GM12878 (cell line): ENCODE results near the gene GMPPA. TPM values are rescaled to one million over a fixed set of nuclear protein-coding genes. Genes with fewer than 3 reads are reported as not detected.

Experiments
- ATAC-seq: fragments of 200-7000 bp; cut with Tn5 transposase; 3 replicates; pipeline ENCODE4 v1.9.1; 2020; ENCODE audit warnings: mild to moderate bottlenecking, moderate library complexity
- BruUV-seq: library from RNA; stranded (reverse); fragments of 400-500 nt; replicated peaks from 2 replicates; lab custom pipeline; 2021; lab: Mats Ljungman, UMichigan
- CTCF ChIA-PET: fragments of 300-600 bp; sonication (Branson Sonifier 250); formaldehyde crosslinking; extraction: SDS; loops from one replicate; lab custom pipeline; 2021; ENCODE audit warnings: inconsistent platforms; lab: Yijun Ruan, JAX
- POLR2A ChIA-PET: fragments of 350-600 bp; formaldehyde crosslinking; extraction: SDS; loops from one replicate; lab custom pipeline; 2021; ENCODE audit warnings: inconsistent platforms; lab: Charles Lee
- RAD21 ChIA-PET: fragments of 300-600 bp; sonication (Branson Sonifier 250); formaldehyde crosslinking; loops from one replicate; lab custom pipeline; 2023; ENCODE audit warnings: antibody characterized with exemption; ENCODE audit not compliant: unreplicated experiment; lab: Charles Lee
- SMC1A ChIA-PET: fragments of 300-600 bp; sonication (Branson Sonifier 250); formaldehyde crosslinking; loops from one replicate; lab custom pipeline; 2023; ENCODE audit not compliant: unreplicated experiment, uncharacterized antibody; lab: Charles Lee
- DNase-seq: peaks from one replicate; pipeline ENCODE4 v3.0.0-alpha.2; 2011; ENCODE audit warnings: low read depth, low spot score
- FAIRE-seq: peaks from 3 replicates; lab custom pipeline; 2011; peaks lifted over from hg19 to GRCh38; lab: Jason Lieb, UNC
- H2AFZ ChIP-seq: 2 replicates; pipeline ENCODE4 v1.6.0; 2011; ENCODE audit warnings: low read depth, low read length, control low read depth; ENCODE audit not compliant: control insufficient read depth
- H3K27ac ChIP-seq: 2 replicates; pipeline ENCODE4 v1.5.1; 2011; ENCODE audit warnings: control low read depth; ENCODE audit not compliant: control insufficient read depth, insufficient read depth
- H3K27me3 ChIP-seq, 2 experiments: replicated peaks in 1 of 2; 2 replicates each; pipeline versions ENCODE4 v1.6.0 to v1.6.1; 2011; ENCODE audit warnings: low read length in 1 of 2; ENCODE audit not compliant: control insufficient read depth in 2 of 2, insufficient read depth in 2 of 2
- H3K36me3 ChIP-seq, 2 experiments: 2 replicates each; pipeline ENCODE4 v1.5.1; 2011; ENCODE audit warnings: low read length in 1 of 2; ENCODE audit not compliant: control insufficient read depth in 2 of 2, insufficient read depth in 2 of 2
- H3K4me1 ChIP-seq: 2 replicates; pipeline ENCODE4 v1.6.1; 2011; ENCODE audit warnings: mild to moderate bottlenecking, low read length, moderate library complexity, mixed read lengths; ENCODE audit not compliant: control insufficient read depth, insufficient read depth
- H3K4me2 ChIP-seq: 2 replicates; pipeline ENCODE4 v1.6.0; 2011; ENCODE audit warnings: control low read depth; ENCODE audit not compliant: control insufficient read depth, insufficient read depth
- H3K4me3 ChIP-seq: fragments of 200-600 bp; sonication (generic); 2 replicates; pipeline ENCODE4 v1.5.1; 2016
- H3K79me2 ChIP-seq: 2 replicates; pipeline ENCODE4 v1.6.0; 2011; ENCODE audit warnings: low read length; ENCODE audit not compliant: control insufficient read depth, insufficient read depth
- H3K9ac ChIP-seq: 2 replicates; pipeline ENCODE4 v1.8.0; 2011; ENCODE audit warnings: low read length, control low read depth, mixed read lengths; ENCODE audit not compliant: control insufficient read depth, insufficient read depth
- H3K9me3 ChIP-seq: replicated peaks from 3 replicates; pipeline ENCODE4 v1.5.1; 2011; ENCODE audit warnings: mild to moderate bottlenecking, low read length; ENCODE audit not compliant: control insufficient read depth, insufficient read depth
- H4K20me1 ChIP-seq: 2 replicates; pipeline ENCODE4 v1.6.0; 2011; ENCODE audit not compliant: control insufficient read depth, insufficient read depth
- NBN ChIP-seq: fragments of 450-650 bp; IDR thresholded peaks from 2 replicates; pipeline ENCODE4 v1.6.1; 2016
- SUZ12 ChIP-seq: fragments of 200-600 bp; sonication (generic); IDR thresholded peaks from one replicate; pipeline ENCODE4 v1.6.1; 2018; ENCODE audit warnings: antibody characterized with exemption, mild to moderate bottlenecking; ENCODE audit not compliant: unreplicated experiment
- ZNF592 ChIP-seq: fragments of 450-650 bp; IDR thresholded peaks from 2 replicates; pipeline ENCODE4 v1.6.1; 2017; ENCODE audit warnings: mild to moderate bottlenecking, moderate library complexity
- WGBS: methylation state at CpG from one replicate; pipeline ENCODE4 v1.1.6; 2016; ENCODE audit warnings: low lambda C conversion rate; ENCODE audit not compliant: insufficient replicate concordance, insufficient coverage; ENCODE audit errors: missing lambda C conversion rate; 5-methylcytosine and 5-hydroxymethylcytosine counted together
- in situ Hi-C: fragments of 300-500 bp; cut with MboI; formaldehyde crosslinking; loops from 9 replicates; pipeline ENCODE4 v1.14.3; 2018; ENCODE audit warnings: mixed read lengths
- intact Hi-C: fragments of 100-400 bp; cut with micrococcal nuclease; formaldehyde crosslinking; loops from one replicate; pipeline ENCODE4 v1.14.2; 2022; ENCODE audit not compliant: unreplicated experiment
- polyA plus RNA-seq, 11 experiments: library from polyadenylated mRNA; depleted of rRNA in 4 of 11; unstranded in 6 of 11; stranded (reverse) in 5 of 11; fragments of >200 nt; fragmentation: Nextera tagmentation in 4 of 11; fragmentation: Illumina TruSeq in 1 of 11; extraction: Ambion mirVana in 4 of 11; extraction: Trizol in 1 of 11; gene quantifications; 1 replicate in 1 of 11; 2 replicates in 10 of 11; pipeline versions ENCODE4 v1.2.1 to v1.2.3, GENCODE V29; 2011 to 2016; ENCODE audit warnings: inconsistent platforms in 2 of 11, missing spikeins in 2 of 11, low read depth in 1 of 11
- total RNA-seq, 4 experiments: library from RNA; depleted of rRNA in 3 of 4; stranded (reverse); fragments of >200 nt in 3 of 4; fragmentation: Illumina TruSeq in 1 of 4; extraction: Trizol in 1 of 4; gene quantifications; 2 replicates each; pipeline versions ENCODE4 v1.2.1 to v1.2.3, GENCODE V29; 2013 to 2021
- TF ChIP-seq, protein P1 (sequence below): IDR thresholded peaks from 2 replicates; pipeline ENCODE4 v1.6.1; 2011; ENCODE audit warnings: low read depth, low read length, improper control_type of control experiment, borderline replicate concordance
- TF ChIP-seq, protein P2 (sequence below): IDR thresholded peaks from 2 replicates; pipeline ENCODE4 v1.6.1; 2012; ENCODE audit warnings: low read depth, low read length, improper control_type of control experiment

GMPPA gene
- total and polyA plus RNA-seq, 10 of the 15 experiments (the other 5 are each of a cell fraction or from before 2014, with no cell fraction given), result 1.9 to 83.2 (median 45.0) TPM

DNA sequence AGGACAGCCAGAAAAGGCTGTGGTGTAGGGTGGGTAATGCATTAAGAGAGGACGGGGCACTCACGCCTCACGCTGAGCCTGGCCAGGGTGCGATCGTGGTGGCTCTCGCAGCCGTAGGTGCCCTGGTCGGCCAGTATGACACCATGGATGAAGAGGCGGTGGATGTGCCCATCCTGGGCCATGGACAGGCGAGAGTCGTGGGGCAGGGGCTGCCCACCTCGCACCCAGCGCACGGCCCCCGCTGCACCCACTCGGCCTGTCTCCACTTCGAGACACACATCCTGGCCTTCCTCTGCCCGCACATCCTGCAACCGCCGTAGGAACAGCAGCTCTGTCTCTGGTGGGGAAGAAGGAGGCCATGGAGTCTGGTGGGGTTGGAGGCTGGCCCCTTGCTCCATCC lies 57.3 kb downstream of the GMPPA start:
- Histone ChIP-seq H3K9ac (no peak overlapping the region), H3K36me3 (no peaks in the 10 kb centered on the region), H3K4me2 (no peak overlapping the region), H4K20me1 (no peaks in the 10 kb centered on the region), H2AFZ (no peak overlapping the region), H3K4me1 (no peaks in the 10 kb centered on the region; the same call in 1 of the 2 replicates), H3K27me3 (peaks cover under 1 to 4% of the 10 kb centered on the region in 2 experiments), H3K9me3 (no peaks in the 10 kb centered on the region; the same call in 2 of the 3 replicates), H3K4me3 (no peak overlapping the region), H3K79me2 (no peaks in the 10 kb centered on the region), H3K27ac (no peak overlapping the region)
- ChIA-PET SMC1A (no interaction called here), RAD21 (no interaction called here), POLR2A (no interaction called here), CTCF (no interaction called here)
- in situ Hi-C loops, result no loop called here
- 70% methylated on average over 20 of the region's 20 CpGs for WGBS
- TF ChIP-seq SUZ12, result no peak
- TF ChIP-seq ZNF592, result no peak
- no peak for TF ChIP-seq NBN
- TF ChIP-seq, protein P1, sequence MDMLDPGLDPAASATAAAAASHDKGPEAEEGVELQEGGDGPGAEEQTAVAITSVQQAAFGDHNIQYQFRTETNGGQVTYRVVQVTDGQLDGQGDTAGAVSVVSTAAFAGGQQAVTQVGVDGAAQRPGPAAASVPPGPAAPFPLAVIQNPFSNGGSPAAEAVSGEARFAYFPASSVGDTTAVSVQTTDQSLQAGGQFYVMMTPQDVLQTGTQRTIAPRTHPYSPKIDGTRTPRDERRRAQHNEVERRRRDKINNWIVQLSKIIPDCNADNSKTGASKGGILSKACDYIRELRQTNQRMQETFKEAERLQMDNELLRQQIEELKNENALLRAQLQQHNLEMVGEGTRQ, result no peak
- TF ChIP-seq, protein P2, sequence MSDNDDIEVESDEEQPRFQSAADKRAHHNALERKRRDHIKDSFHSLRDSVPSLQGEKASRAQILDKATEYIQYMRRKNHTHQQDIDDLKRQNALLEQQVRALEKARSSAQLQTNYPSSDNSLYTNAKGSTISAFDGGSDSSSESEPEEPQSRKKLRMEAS, result no peak
- intact Hi-C loops, result no loop called here
- FAIRE-seq (no peak), DNase-seq (no peak), ATAC-seq (no peak)
- BruUV-seq, result no TSS peak
